Mucosa of rectum (tissue), 2 donors: ENCODE results near the gene CYP17A1.
"Not testable (repeated sequence)": the region's sequence is repeated elsewhere in the genome, so short reads cannot be mapped to it uniquely, and the experiment has no call there.

ENCODE experiments used
- H3K27ac ChIP-seq, 2 donors: one replicate each; pipeline ENCODE4 v1.7.0; 2013; ENCODE audit warnings: inconsistent platforms in 2 of 2, low read depth in 2 of 2, low read length in 2 of 2
- H3K27me3 ChIP-seq, 2 donors: one replicate each; pipeline ENCODE4 v1.7.0; 2013; ENCODE audit warnings: low read length in 2 of 2; ENCODE audit not compliant: control insufficient read depth in 2 of 2, insufficient read depth in 2 of 2
- H3K36me3 ChIP-seq, 2 donors: one replicate each; pipeline ENCODE4 v1.7.0; 2013; ENCODE audit warnings: low read length in 2 of 2; ENCODE audit not compliant: control insufficient read depth in 2 of 2, insufficient read depth in 2 of 2
- H3K4me1 ChIP-seq, 2 donors: one replicate each; pipeline ENCODE4 v1.7.0; 2013; ENCODE audit warnings: low read length in 2 of 2, mild to moderate bottlenecking in 1 of 2; ENCODE audit not compliant: control insufficient read depth in 2 of 2, insufficient read depth in 2 of 2
- H3K4me3 ChIP-seq, 2 donors: one replicate each; pipeline ENCODE4 v1.7.0; 2013; ENCODE audit warnings: low read length in 2 of 2
- H3K9ac ChIP-seq, 2 donors: one replicate each; pipeline ENCODE4 v1.7.0; 2013; ENCODE audit warnings: low read length in 2 of 2, low read depth in 1 of 2, mild to moderate bottlenecking in 1 of 2
- H3K9me3 ChIP-seq, 2 donors: one replicate each; pipeline ENCODE4 v1.7.0; 2013; ENCODE audit warnings: low read length in 2 of 2; ENCODE audit not compliant: control insufficient read depth in 2 of 2
- donor health status: healthy.
- donor health status: Normal muscosa, but diverticular disease.

CYP17A1 gene

GRCh38 chr10:102835007-102835482 lies 2.2 kb downstream of the CYP17A1 start:
- no peaks in the 10 kb centered on the region for H3K27me3 ChIP-seq
- no peaks in the 10 kb centered on the region for H3K36me3 ChIP-seq
- H3K9me3 ChIP-seq: no peaks in the 10 kb centered on the region
- peaks cover 0 to 8% of the 10 kb centered on the region in 2 donors for H3K4me1 ChIP-seq
- H3K27ac ChIP-seq: no peak overlapping the region
- H3K4me3 ChIP-seq: no peak overlapping the region
- no peak overlapping the region for H3K9ac ChIP-seq

- Histone ChIP-seq H3K4me3 (no peak overlapping the region), H3K27ac (no peak overlapping the region), H3K27me3 (no peaks in the 10 kb centered on the region), H3K9me3 (no peaks in the 10 kb centered on the region), H3K9ac (no peak overlapping the region), H3K36me3 (no peaks in the 10 kb centered on the region), H3K4me1 (peaks cover 0 to 8% of the 10 kb centered on the region in 2 donors)
Observed at GRCh38 chr10:102834143-102834542, 3.1 kb downstream of the CYP17A1 start.

- Histone ChIP-seq H3K4me1 (peaks cover 0 to 8% of the 10 kb centered on the region in 2 donors), H3K36me3 (no peaks in the 10 kb centered on the region)
Observed at GRCh38 chr10:102832987-102833386, 4.2 kb downstream of the CYP17A1 start.

GRCh38 chr10:102832248-102832647 lies 5.0 kb downstream of the CYP17A1 start:
- no peaks in the 10 kb centered on the region for H3K27me3 ChIP-seq
- H3K36me3 ChIP-seq: no peaks in the 10 kb centered on the region
- H3K9ac ChIP-seq: no peak overlapping the region
- H3K9me3 ChIP-seq: no peaks in the 10 kb centered on the region
- no peak overlapping the region for H3K27ac ChIP-seq
- H3K4me3 ChIP-seq: no peak overlapping the region
- H3K4me1 ChIP-seq: peaks cover 0 to 8% of the 10 kb centered on the region in 2 donors

More at GRCh38 chr10:102832987-102833386, 4.2 kb downstream of the CYP17A1 start:
- Histone ChIP-seq H3K27me3 (no peaks in the 10 kb centered on the region), H3K9ac (no peak overlapping the region), H3K27ac (no peak overlapping the region), H3K9me3 (no peaks in the 10 kb centered on the region), H3K4me3 (no peak overlapping the region)

- Histone ChIP-seq H3K27me3 (no peaks in the 10 kb centered on the region), H3K4me1 (peaks cover 0 to 8% of the 10 kb centered on the region in 2 donors), H3K9me3 (no peaks in the 10 kb centered on the region), H3K4me3 (no peak overlapping the region), H3K27ac (no peak overlapping the region), H3K36me3 (no peaks in the 10 kb centered on the region), H3K9ac (no peak overlapping the region)
Observed at GRCh38 chr10:102831322-102832071, 5.7 kb downstream of the CYP17A1 start.

- Histone ChIP-seq H3K27ac (no peak overlapping the region), H3K4me1 (no peaks in the 10 kb centered on the region), H3K9me3 (no peaks in the 10 kb centered on the region), H3K36me3 (no peaks in the 10 kb centered on the region), H3K27me3 (no peaks in the 10 kb centered on the region), H3K4me3 (no peak overlapping the region), H3K9ac (no peak overlapping the region)
Observed at GRCh38 chr10:102827597-102827975, 9.6 kb downstream of the CYP17A1 start.

- no peaks in the 10 kb centered on the region for H3K4me1 ChIP-seq
- no peak overlapping the region for H3K9ac ChIP-seq
- no peaks in the 10 kb centered on the region for H3K36me3 ChIP-seq
- no peaks in the 10 kb centered on the region for H3K27me3 ChIP-seq
- H3K9me3 ChIP-seq: no peaks in the 10 kb centered on the region
- H3K4me3 ChIP-seq: no peak overlapping the region
- no peak overlapping the region for H3K27ac ChIP-seq
Observed at GRCh38 chr10:102826148-102826796, 10.9 kb downstream of the CYP17A1 start.

- Histone ChIP-seq H3K27me3 (no peaks in the 10 kb centered on the region), H3K4me1 (no peaks in the 10 kb centered on the region), H3K9me3 (no peaks in the 10 kb centered on the region), H3K27ac (no peak overlapping the region), H3K36me3 (no peaks in the 10 kb centered on the region), H3K9ac (no peak overlapping the region), H3K4me3 (no peak overlapping the region)
Observed at GRCh38 chr10:102824664-102825063, 12.5 kb downstream of the CYP17A1 start.

- Histone ChIP-seq H3K9me3 (no peaks in the 10 kb centered on the region), H3K36me3 (no peaks in the 10 kb centered on the region), H3K4me3 (no peak overlapping the region), H3K9ac (no peak overlapping the region), H3K27ac (no peak overlapping the region), H3K27me3 (no peaks in the 10 kb centered on the region), H3K4me1 (no peaks in the 10 kb centered on the region)
Observed at GRCh38 chr10:102822222-102822621, 15.0 kb downstream of the CYP17A1 start.

- H3K4me1 ChIP-seq: not testable (repeated sequence)
Observed at GRCh38 chr10:102820008-102820407, 17.2 kb downstream of the CYP17A1 start.

More at GRCh38 chr10:102820008-102820407, 17.2 kb downstream of the CYP17A1 start:
- not testable (repeated sequence) for H3K9ac ChIP-seq, H3K9me3 ChIP-seq, H3K4me3 ChIP-seq, H3K27me3 ChIP-seq, H3K27ac ChIP-seq
- H3K36me3 ChIP-seq: peaks cover 2 to 10% of the 10 kb centered on the region in 2 donors
